ENCODE measurements around the gene HAPLN2. TPM values are rescaled to one million over a fixed set of nuclear protein-coding genes. Genes with fewer than 3 reads are reported as not detected.

HAPLN2 gene
- total RNA-seq, 1 experiment from 2014 or later = not detected

DNA sequence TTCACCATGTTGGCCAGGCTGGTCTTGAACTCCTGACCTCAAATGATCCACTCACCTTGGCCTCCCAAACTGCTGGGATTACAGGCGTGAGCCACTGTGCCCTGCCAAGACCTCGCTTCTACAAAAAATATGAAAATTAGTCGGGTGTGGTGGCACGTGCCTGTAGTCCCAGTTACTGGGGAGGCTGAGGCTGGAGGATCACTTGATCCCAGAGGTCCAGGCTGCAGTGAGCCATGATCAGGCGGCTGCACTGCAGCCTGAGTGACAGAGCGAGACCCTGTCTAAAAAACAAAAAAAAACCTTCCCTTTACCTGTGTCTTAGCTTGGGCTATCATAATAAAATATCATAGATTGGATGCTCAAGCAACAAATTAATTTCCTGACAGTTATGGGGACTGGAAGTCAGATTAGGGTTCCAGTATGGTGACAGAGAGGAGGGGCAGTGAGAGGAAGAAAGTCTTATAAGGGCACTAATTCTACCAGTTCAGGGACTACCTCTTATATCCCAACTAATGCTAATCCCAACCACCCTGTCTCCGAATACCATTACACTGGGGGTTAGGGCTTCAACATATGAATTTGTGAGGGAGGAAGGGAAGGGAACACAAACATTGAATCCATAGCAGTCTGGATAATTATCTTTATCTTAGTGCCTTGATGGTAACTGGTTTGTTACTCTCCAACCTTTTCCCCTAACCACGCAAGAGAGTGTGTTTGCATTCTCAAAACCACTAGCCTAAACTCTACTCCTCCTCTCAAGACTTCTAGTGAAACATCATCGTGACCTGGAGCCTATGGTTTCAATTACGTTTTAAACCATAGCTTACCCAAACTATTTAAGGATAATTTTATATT lies 28.7 kb upstream of the HAPLN2 start:
- no peaks in the 10 kb centered on the region for H3K27me3 Mint-ChIP-seq (ENCODE audit: unreplicated experiment)
- peaks cover 29% of the 10 kb centered on the region for H3K36me3 Mint-ChIP-seq (ENCODE audit: insufficient read depth, unreplicated experiment)
- no TSS peak for BruUV-seq (replicated peaks)
- TF ChIP-seq, protein P1, sequence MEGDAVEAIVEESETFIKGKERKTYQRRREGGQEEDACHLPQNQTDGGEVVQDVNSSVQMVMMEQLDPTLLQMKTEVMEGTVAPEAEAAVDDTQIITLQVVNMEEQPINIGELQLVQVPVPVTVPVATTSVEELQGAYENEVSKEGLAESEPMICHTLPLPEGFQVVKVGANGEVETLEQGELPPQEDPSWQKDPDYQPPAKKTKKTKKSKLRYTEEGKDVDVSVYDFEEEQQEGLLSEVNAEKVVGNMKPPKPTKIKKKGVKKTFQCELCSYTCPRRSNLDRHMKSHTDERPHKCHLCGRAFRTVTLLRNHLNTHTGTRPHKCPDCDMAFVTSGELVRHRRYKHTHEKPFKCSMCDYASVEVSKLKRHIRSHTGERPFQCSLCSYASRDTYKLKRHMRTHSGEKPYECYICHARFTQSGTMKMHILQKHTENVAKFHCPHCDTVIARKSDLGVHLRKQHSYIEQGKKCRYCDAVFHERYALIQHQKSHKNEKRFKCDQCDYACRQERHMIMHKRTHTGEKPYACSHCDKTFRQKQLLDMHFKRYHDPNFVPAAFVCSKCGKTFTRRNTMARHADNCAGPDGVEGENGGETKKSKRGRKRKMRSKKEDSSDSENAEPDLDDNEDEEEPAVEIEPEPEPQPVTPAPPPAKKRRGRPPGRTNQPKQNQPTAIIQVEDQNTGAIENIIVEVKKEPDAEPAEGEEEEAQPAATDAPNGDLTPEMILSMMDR (IDR thresholded peaks at IDR 0.05; ENCODE audit: unreplicated experiment) = no peak
- H3K4me1 Mint-ChIP-seq (ENCODE audit: low read depth, unreplicated experiment) = peaks cover 4% of the 10 kb centered on the region
- DNase-seq = no peak
- peak overlapping the region; percentile 76 for H3K4me3 Mint-ChIP-seq (ENCODE audit: low read depth, unreplicated experiment)
- CTCF ChIA-PET = interaction anchor here (0.6 to 1.9 kb wide), 4 partner anchors 11 to 89 kb away, joined by 3 to 10 read pairs (median 5); partner anchors contain the start of genes GPATCH4 and NES
- peak overlapping the region; percentile 60 for H3K27ac Mint-ChIP-seq (ENCODE audit: unreplicated experiment)
- intact Hi-C loops (cut with micrococcal nuclease; ENCODE audit: unreplicated experiment) = no loop called here
- H3K9me3 Mint-ChIP-seq (ENCODE audit: low read depth, unreplicated experiment) = no peaks in the 10 kb centered on the region

DNA sequence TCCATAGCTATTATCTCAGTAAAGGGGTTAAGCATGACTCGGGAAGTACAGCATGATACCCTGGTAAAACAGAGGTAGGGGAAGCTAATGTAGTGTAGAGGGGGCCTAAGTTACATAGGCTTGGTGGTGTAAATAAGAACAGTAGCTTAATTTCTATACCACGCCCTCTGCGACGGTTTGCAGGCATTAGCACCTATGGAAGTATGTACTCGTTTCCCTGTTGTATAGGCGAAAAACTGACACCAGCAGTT lies 28.1 kb upstream of the HAPLN2 start:
- no peak for DNase-seq
- Mint-ChIP-seq H3K9me3 (ENCODE audit: low read depth, unreplicated experiment) (no peaks in the 10 kb centered on the region), H3K4me1 (ENCODE audit: low read depth, unreplicated experiment) (peaks cover 6% of the 10 kb centered on the region), H3K4me3 (ENCODE audit: low read depth, unreplicated experiment) (peak overlapping the region; percentile 76), H3K27ac (ENCODE audit: unreplicated experiment) (peak overlapping the region; percentile 60), H3K27me3 (ENCODE audit: unreplicated experiment) (no peaks in the 10 kb centered on the region), H3K36me3 (ENCODE audit: insufficient read depth, unreplicated experiment) (peaks cover 30% of the 10 kb centered on the region)
- CTCF ChIA-PET = interaction anchor here (0.6 to 1.9 kb wide), 6 partner anchors 9 to 205 kb away, joined by 3 to 10 read pairs (median 4); partner anchors contain the start of genes GPATCH4 and NES
- TF ChIP-seq, protein P1 (IDR thresholded peaks at IDR 0.05; ENCODE audit: unreplicated experiment) = no peak
- BruUV-seq (replicated peaks) = no TSS peak
- intact Hi-C loops (cut with micrococcal nuclease; ENCODE audit: unreplicated experiment) = no loop called here

DNA sequence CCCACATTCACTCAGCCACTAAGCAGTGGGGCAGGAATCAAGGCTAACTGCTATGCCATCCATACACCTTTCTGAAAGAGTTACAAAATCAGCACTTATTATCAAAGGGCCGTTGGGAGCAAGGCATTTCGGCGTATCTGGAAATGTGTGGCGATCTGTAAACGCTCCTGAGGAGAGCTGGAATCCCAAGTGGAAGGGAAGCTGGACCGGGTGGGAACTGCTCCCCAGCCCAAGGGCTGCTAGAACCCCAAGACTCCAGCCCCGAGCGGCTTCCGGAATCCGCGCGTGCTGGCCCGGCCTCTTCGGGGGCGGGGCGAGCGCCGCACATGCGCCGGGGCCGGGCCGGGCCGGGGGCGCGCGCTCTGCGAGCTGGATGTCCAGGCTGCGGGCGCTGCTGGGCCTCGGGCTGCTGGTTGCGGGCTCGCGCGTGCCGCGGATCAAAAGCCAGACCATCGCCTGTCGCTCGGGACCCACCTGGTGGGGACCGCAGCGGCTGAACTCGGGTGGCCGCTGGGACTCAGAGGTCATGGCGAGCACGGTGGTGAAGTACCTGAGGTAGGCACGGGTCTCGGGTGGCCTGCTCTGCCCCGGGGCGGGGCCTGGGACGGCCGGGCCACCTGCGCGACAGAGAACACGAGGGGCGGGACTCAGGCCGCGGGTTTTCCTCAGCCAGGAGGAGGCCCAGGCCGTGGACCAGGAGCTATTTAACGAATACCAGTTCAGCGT lies 27.6 kb upstream of the HAPLN2 start, which contains the start of gene NAXE:
TSS of gene NAXE (plus strand) at position 345 of the 726 bp plus-strand sequence. CDS start at position 374, 29 bp downstream.
- TF ChIP-seq, protein P1 (IDR thresholded peaks at IDR 0.05; ENCODE audit: unreplicated experiment) = no peak
- DNase-seq = peak; percentile 82
- Mint-ChIP-seq H3K9me3 (ENCODE audit: low read depth, unreplicated experiment) (no peaks in the 10 kb centered on the region), H3K4me3 (ENCODE audit: low read depth, unreplicated experiment) (peak within 1 kb of the TSS; percentile 76), H3K36me3 (ENCODE audit: insufficient read depth, unreplicated experiment) (peaks cover 34% of the 10 kb centered on the region), H3K27ac (ENCODE audit: unreplicated experiment) (peak within 1 kb of the TSS; percentile 60), H3K4me1 (ENCODE audit: low read depth, unreplicated experiment) (peaks cover 6% of the 10 kb centered on the region), H3K27me3 (ENCODE audit: unreplicated experiment) (no peaks in the 10 kb centered on the region)
- no TSS peak for BruUV-seq (replicated peaks)
- intact Hi-C loops (cut with micrococcal nuclease; ENCODE audit: unreplicated experiment) = no loop called here
- CTCF ChIA-PET = interaction anchor here (0.7 to 2.2 kb wide), 8 partner anchors 8 to 206 kb away, joined by 3 to 10 read pairs (median 5); partner anchors contain the start of gene GPATCH4

DNA sequence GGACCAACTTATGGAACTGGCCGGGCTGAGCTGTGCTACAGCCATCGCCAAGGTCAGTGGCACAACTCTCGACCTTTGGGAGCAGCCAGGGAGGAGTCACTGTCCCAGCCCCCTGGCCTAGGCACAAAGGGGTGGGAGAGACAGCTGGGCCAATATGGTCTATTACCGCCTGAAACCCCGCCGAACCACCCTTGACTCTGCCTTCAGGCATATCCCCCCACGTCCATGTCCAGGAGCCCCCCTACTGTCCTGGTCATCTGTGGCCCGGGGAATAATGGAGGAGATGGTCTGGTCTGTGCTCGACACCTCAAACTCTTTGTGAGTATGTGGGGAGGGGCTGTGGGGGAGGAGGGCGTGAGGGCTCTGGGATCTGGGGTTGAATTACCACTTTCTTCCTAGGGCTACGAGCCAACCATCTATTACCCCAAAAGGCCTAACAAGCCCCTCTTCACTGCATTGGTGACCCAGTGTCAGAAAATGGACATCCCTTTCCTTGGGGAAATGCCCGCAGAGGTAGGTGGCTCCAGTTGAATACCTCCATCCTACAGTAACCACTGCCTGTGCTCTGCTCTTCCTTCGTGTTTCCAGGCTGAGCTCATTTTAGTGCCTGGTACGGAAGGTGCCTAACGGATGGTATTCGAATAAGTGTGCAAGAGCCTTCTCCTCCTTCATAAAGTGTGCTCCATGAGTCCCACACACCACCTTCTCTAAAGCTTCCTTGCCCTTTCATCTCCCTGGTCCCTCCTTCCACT lies 26.9 kb upstream of the HAPLN2 start:
- no peak for DNase-seq
- Mint-ChIP-seq H3K4me3 (ENCODE audit: low read depth, unreplicated experiment) (peak overlapping the region; percentile 76), H3K27ac (ENCODE audit: unreplicated experiment) (peak overlapping the region; percentile 59), H3K27me3 (ENCODE audit: unreplicated experiment) (no peaks in the 10 kb centered on the region), H3K36me3 (ENCODE audit: insufficient read depth, unreplicated experiment) (peaks cover 40% of the 10 kb centered on the region), H3K4me1 (ENCODE audit: low read depth, unreplicated experiment) (peaks cover 6% of the 10 kb centered on the region), H3K9me3 (ENCODE audit: low read depth, unreplicated experiment) (no peaks in the 10 kb centered on the region)
- TF ChIP-seq, protein P1 (IDR thresholded peaks at IDR 0.05; ENCODE audit: unreplicated experiment) = no peak
- no TSS peak for BruUV-seq (replicated peaks)
- intact Hi-C loops (cut with micrococcal nuclease; ENCODE audit: unreplicated experiment) = no loop called here
- CTCF ChIA-PET = interaction anchor here (0.5 to 2.2 kb wide), 7 partner anchors 7 to 206 kb away, joined by 3 to 10 read pairs (median 5); partner anchors contain the start of gene GPATCH4

Measured in Calu3 (cell line).